Hepatocyte (in vitro differentiated cells): ENCODE measurements around the gene HINT3. TPM values are rescaled to one million over a fixed set of nuclear protein-coding genes. Genes with fewer than 3 reads are reported as not detected.

ENCODE experiments used
- DNase-seq: peaks from one replicate; pipeline ENCODE4 v3.0.0-alpha.2; 2016; ENCODE audit warnings: low spot score
- H2AFZ ChIP-seq: fragments of 200-600 bp; sonication (generic); 2 replicates; pipeline ENCODE4 v1.6.0; 2016; ENCODE audit warnings: antibody characterized with exemption, mild to moderate bottlenecking
- H3K27ac ChIP-seq: fragments of 200-600 bp; sonication (generic); 2 replicates; pipeline ENCODE4 v1.5.1; 2016; ENCODE audit warnings: mild to moderate bottlenecking
- H3K27me3 ChIP-seq: fragments of 200-600 bp; sonication (generic); 2 replicates; pipeline ENCODE4 v1.6.1; 2016
- H3K36me3 ChIP-seq: fragments of 200-600 bp; sonication (generic); replicated peaks from 2 replicates; pipeline ENCODE4 v1.5.1; 2016; ENCODE audit warnings: low read depth; ENCODE audit not compliant: insufficient read depth
- H3K4me1 ChIP-seq: fragments of 200-600 bp; sonication (generic); 2 replicates; pipeline ENCODE4 v1.5.1; 2016; ENCODE audit warnings: mild to moderate bottlenecking, moderate library complexity; ENCODE audit not compliant: insufficient read depth
- H3K4me2 ChIP-seq: fragments of 200-600 bp; sonication (generic); 2 replicates; pipeline ENCODE4 v1.6.0; 2016
- H3K4me3 ChIP-seq: fragments of 200-600 bp; sonication (generic); 2 replicates; pipeline ENCODE4 v1.5.1; 2016; ENCODE audit warnings: mild to moderate bottlenecking
- H3K79me2 ChIP-seq: fragments of 200-600 bp; sonication (generic); 2 replicates; pipeline ENCODE4 v1.6.0; 2017; ENCODE audit warnings: mild to moderate bottlenecking
- H3K9me2 ChIP-seq: fragments of 200-600 bp; sonication (generic); replicated peaks from 2 replicates; pipeline ENCODE4 v1.6.0; 2017; ENCODE audit warnings: mild to moderate bottlenecking; ENCODE audit not compliant: insufficient read depth
- H3K9me3 ChIP-seq: fragments of 200-600 bp; sonication (generic); 2 replicates; pipeline ENCODE4 v1.5.1; 2016; ENCODE audit warnings: low read depth, mild to moderate bottlenecking
- H4K20me1 ChIP-seq: fragments of 200-600 bp; sonication (generic); 2 replicates; pipeline ENCODE4 v1.6.0; 2016; ENCODE audit warnings: mild to moderate bottlenecking; ENCODE audit not compliant: insufficient read depth, poor library complexity, severe bottlenecking
- EZH2 ChIP-seq: fragments of 200-600 bp; sonication (generic); IDR thresholded peaks from 2 replicates; pipeline ENCODE4 v1.6.1; 2016; ENCODE audit warnings: antibody characterized with exemption, mild to moderate bottlenecking, borderline replicate concordance
- EZH2phosphoT487 ChIP-seq: fragments of 200-600 bp; sonication (generic); IDR thresholded peaks from one replicate; pipeline ENCODE4 v1.6.1; 2018; ENCODE audit warnings: antibody characterized with exemption, mild to moderate bottlenecking, low read depth, moderate library complexity; ENCODE audit not compliant: unreplicated experiment, severe bottlenecking
- WGBS: methylation state at CpG from one replicate; pipeline ENCODE4 v1.1.6; 2016; ENCODE audit warnings: low lambda C conversion rate; ENCODE audit errors: missing lambda C conversion rate; 5-methylcytosine and 5-hydroxymethylcytosine counted together
- polyA plus RNA-seq: library from polyadenylated mRNA; unstranded; fragments of >200 nt; fragmentation: Nextera tagmentation; extraction: Ambion mirVana; gene quantifications from 2 replicates; pipeline ENCODE4 v1.2.1, GENCODE V29; 2016
- total RNA-seq: library from RNA; depleted of rRNA; stranded (reverse); fragments of >200 nt; gene quantifications from 2 replicates; pipeline ENCODE4 v1.2.3, GENCODE V29; 2014
- TF ChIP-seq, protein P1 (sequence below): fragments of 200-600 bp; sonication (generic); IDR thresholded peaks from 2 replicates; pipeline ENCODE4 v1.5.1; 2016; ENCODE audit warnings: antibody characterized with exemption, mild to moderate bottlenecking; ENCODE audit not compliant: poor library complexity

The HINT3 gene
- total and polyA plus RNA-seq, 2 experiments from 2014 or later = 15.4 to 32.9 TPM

DNA sequence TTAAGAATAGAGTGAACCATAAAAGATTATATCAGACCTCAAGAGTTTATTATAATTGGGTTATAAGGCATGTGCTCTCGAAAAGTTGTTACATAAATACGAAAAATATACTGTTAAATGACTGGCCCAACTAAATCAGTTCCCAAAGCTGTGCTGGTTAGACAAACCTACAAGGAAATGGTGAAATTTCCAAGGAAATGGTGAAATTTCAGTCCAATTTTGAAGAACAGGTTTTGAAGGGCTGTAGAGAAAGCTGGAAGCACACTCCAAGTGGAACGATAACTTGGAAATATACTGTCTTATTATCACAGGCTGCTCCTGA, 29.4 kb downstream of the HINT3 start:
- Histone ChIP-seq H3K79me2 (peaks cover 47% of the 10 kb centered on the region), H3K9me2 (no peaks in the 10 kb centered on the region), H3K36me3 (no peaks in the 10 kb centered on the region), H3K4me1 (peaks cover 16% of the 10 kb centered on the region), H3K4me2 (peak overlapping the region; percentile 72), H2AFZ (peak overlapping the region; percentile 86), H3K27ac (peak overlapping the region; percentile 87), H3K9me3 (no peaks in the 10 kb centered on the region), H3K4me3 (peak overlapping the region; percentile 30), H4K20me1 (no peaks in the 10 kb centered on the region), H3K27me3 (no peaks in the 10 kb centered on the region)
- DNase-seq = no peak
- WGBS = 1% methylated on average over 3 of the region's 3 CpGs
- TF ChIP-seq, protein P1, sequence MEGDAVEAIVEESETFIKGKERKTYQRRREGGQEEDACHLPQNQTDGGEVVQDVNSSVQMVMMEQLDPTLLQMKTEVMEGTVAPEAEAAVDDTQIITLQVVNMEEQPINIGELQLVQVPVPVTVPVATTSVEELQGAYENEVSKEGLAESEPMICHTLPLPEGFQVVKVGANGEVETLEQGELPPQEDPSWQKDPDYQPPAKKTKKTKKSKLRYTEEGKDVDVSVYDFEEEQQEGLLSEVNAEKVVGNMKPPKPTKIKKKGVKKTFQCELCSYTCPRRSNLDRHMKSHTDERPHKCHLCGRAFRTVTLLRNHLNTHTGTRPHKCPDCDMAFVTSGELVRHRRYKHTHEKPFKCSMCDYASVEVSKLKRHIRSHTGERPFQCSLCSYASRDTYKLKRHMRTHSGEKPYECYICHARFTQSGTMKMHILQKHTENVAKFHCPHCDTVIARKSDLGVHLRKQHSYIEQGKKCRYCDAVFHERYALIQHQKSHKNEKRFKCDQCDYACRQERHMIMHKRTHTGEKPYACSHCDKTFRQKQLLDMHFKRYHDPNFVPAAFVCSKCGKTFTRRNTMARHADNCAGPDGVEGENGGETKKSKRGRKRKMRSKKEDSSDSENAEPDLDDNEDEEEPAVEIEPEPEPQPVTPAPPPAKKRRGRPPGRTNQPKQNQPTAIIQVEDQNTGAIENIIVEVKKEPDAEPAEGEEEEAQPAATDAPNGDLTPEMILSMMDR = no peak
- no peak for TF ChIP-seq EZH2
- no peak for TF ChIP-seq EZH2phosphoT487

DNA sequence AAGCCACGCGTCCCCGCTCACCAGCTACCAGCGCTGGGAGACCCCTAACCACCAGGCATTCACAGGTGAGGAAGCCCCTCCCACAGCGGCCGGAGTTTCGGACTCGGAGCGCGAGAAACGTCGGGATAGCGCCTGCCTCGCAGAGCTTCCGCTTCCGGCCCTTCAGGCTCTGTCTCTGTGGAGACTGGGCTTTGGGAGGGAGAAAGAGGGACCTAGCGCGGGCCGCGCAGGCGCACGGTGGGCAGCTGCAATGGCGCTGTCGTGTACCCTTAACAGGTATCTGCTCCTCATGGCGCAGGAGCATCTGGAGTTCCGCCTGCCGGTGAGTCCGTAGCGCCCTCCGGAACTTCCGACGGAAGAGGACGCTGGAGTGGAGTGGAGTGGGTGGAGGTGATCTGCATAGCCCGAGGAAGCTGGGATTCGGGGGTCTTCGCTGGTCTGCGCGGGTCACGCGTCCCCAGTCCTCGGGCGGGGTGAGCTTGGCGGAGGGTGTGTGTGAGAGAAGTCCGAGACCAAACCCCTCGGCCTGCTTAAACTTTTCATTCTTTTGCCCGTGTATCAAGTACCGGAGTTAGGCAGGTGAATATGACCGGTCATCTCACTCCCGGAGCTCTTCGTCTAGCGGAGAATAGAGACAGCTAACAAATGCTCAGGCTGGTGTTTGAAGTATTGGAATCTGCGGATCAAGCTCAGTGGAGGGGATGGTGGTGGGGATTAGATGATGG, 29.9 kb downstream of the HINT3 start, which contains the start of gene TRMT11:
Gene TRMT11 (plus strand): TSS at position 240 of the 725 bp plus-strand sequence. CDS start 11 bp downstream, at position 251.
- H4K20me1 ChIP-seq = peaks cover under 1% of the 10 kb centered on the region
- DNase-seq = peak; percentile 96
- under 1% methylated on average over 52 of the region's 52 CpGs for WGBS
- H3K27ac ChIP-seq = peak within 1 kb of the TSS; percentile 87
- H3K36me3 ChIP-seq = no peaks in the 10 kb centered on the region
- no peaks in the 10 kb centered on the region for H3K27me3 ChIP-seq
- H3K4me1 ChIP-seq = peaks cover 16% of the 10 kb centered on the region
- TF ChIP-seq EZH2phosphoT487 = no peak
- no peak for TF ChIP-seq EZH2
- TF ChIP-seq, protein P1 = no peak
- H3K79me2 ChIP-seq = peaks cover 52% of the 10 kb centered on the region
- no peaks in the 10 kb centered on the region for H3K9me3 ChIP-seq
- no peaks in the 10 kb centered on the region for H3K9me2 ChIP-seq
- H2AFZ ChIP-seq = peak within 1 kb of the TSS; percentile 86
- peak within 1 kb of the TSS; percentile 30 for H3K4me3 ChIP-seq
- peak within 1 kb of the TSS; percentile 80 for H3K4me2 ChIP-seq

DNA sequence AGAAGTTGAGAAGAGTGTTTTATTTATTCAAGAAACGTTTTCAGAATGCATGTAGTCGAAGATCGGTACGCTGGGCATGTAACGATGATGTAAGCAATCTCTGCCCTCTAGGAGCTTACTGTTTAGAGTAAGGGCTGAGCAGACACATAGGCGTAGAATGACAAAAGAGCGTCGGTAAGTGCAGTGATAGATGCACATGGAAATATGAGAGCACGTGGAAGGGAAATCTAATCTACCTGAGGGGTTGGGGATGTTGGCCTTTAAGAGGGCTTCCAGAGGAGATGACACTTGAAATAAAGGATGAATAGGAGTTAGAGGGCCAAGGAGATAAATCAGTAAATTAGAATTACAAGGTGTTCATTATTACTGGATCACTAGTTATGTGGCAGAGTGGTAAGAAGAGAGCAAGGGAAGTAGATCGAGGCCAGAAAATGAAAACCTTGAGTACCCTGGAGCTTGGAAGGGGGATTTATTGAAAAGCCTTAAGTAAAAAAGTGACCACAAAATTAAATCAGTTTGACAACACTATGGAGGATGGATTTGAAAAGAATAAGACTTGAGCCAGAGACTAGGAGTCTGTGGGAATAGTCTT, 30.6 kb downstream of the HINT3 start:
- DNase-seq = peak; percentile 45
- TF ChIP-seq EZH2 = no peak
- no peak for TF ChIP-seq EZH2phosphoT487
- TF ChIP-seq, protein P1 = no peak
- H3K79me2 ChIP-seq = peaks cover 59% of the 10 kb centered on the region
- peaks cover 16% of the 10 kb centered on the region for H3K4me1 ChIP-seq
- peak overlapping the region; percentile 87 for H3K27ac ChIP-seq
- H3K36me3 ChIP-seq = no peaks in the 10 kb centered on the region
- H4K20me1 ChIP-seq = peaks cover 5% of the 10 kb centered on the region
- no peaks in the 10 kb centered on the region for H3K9me2 ChIP-seq
- H3K9me3 ChIP-seq = no peaks in the 10 kb centered on the region
- peak overlapping the region; percentile 86 for H2AFZ ChIP-seq
- peak overlapping the region; percentile 30 for H3K4me3 ChIP-seq
- peak overlapping the region; percentile 80 for H3K4me2 ChIP-seq
- WGBS = 13% methylated on average over 10 of the region's 10 CpGs
- no peaks in the 10 kb centered on the region for H3K27me3 ChIP-seq
